Skin epidermis (tissue), 12 donors: ENCODE results near the gene OIT3.
A peak's percentile ranks its signal among the peaks of the same experiment; 100 is the strongest.

Experiments used
- H3K27ac ChIP-seq, 21 experiments: fragments of 200-600 bp; sonication (generic) in 11 of 21; one replicate each; pipeline ENCODE4 v1.5.0; 2020; ENCODE audit warnings: mild to moderate bottlenecking in 3 of 21, inconsistent platforms in 2 of 21, moderate library complexity in 2 of 21
- H3K4me3 ChIP-seq, 7 experiments: fragments of 200-600 bp; sonication (generic) in 2 of 7; one replicate each; pipeline ENCODE4 v1.5.0; 2020; ENCODE audit warnings: inconsistent platforms in 2 of 7, mild to moderate bottlenecking in 2 of 7, moderate library complexity in 1 of 7

OIT3 gene

GRCh38 chr10:72893136-72893798 is at the start of gene OIT3:
TSS of gene OIT3 (plus strand) at chr10:72893739. CDS start at chr10:72893799, 60 bp downstream.
- Histone ChIP-seq H3K27ac (no peak within 1 kb of the TSS), H3K4me3 (no peak within 1 kb of the TSS)

GRCh38 chr10:72846238-72846637 is 47.3 kb upstream of the OIT3 start:
- no peak overlapping the region for H3K4me3 ChIP-seq

GRCh38 chr10:72847681-72848080 is 45.9 kb upstream of the OIT3 start:
- H3K27ac ChIP-seq: no peak overlapping the region

More at GRCh38 chr10:72846238-72846637, 47.3 kb upstream of the OIT3 start:
- H3K27ac ChIP-seq: peak overlapping the region in 2 of 21 experiments; percentile 4 to 14

GRCh38 chr10:72850861-72851260 is 42.7 kb upstream of the OIT3 start:
- H3K4me3 ChIP-seq: no peak overlapping the region
- no peak overlapping the region for H3K27ac ChIP-seq

More at GRCh38 chr10:72847681-72848080, 45.9 kb upstream of the OIT3 start:
- H3K4me3 ChIP-seq: no peak overlapping the region

- Histone ChIP-seq H3K27ac (no peak overlapping the region), H3K4me3 (no peak overlapping the region)
Observed at GRCh38 chr10:72851509-72851908, 42.0 kb upstream of the OIT3 start.

- H3K27ac ChIP-seq: no peak overlapping the region
Observed at GRCh38 chr10:72852508-72852907, 41.0 kb upstream of the OIT3 start.

GRCh38 chr10:72855129-72855528 is 38.4 kb upstream of the OIT3 start:
- H3K4me3 ChIP-seq: no peak overlapping the region
- no peak overlapping the region for H3K27ac ChIP-seq

More at GRCh38 chr10:72852508-72852907, 41.0 kb upstream of the OIT3 start:
- no peak overlapping the region for H3K4me3 ChIP-seq

- H3K27ac ChIP-seq: no peak overlapping the region
- no peak overlapping the region for H3K4me3 ChIP-seq
Observed at GRCh38 chr10:72855790-72856189, 37.7 kb upstream of the OIT3 start.

GRCh38 chr10:72858067-72858466 is 35.5 kb upstream of the OIT3 start:
- Histone ChIP-seq H3K4me3 (no peak overlapping the region), H3K27ac (no peak overlapping the region)

GRCh38 chr10:72862957-72863356 is 30.6 kb upstream of the OIT3 start:
- Histone ChIP-seq H3K27ac (no peak overlapping the region), H3K4me3 (no peak overlapping the region)

GRCh38 chr10:72875250-72876055 is 18.1 kb upstream of the OIT3 start:
- no peak overlapping the region for H3K4me3 ChIP-seq
- no peak overlapping the region for H3K27ac ChIP-seq

- H3K4me3 ChIP-seq: no peak overlapping the region
- H3K27ac ChIP-seq: no peak overlapping the region
Observed at GRCh38 chr10:72879245-72879644, 14.3 kb upstream of the OIT3 start.

- no peak overlapping the region for H3K4me3 ChIP-seq
- H3K27ac ChIP-seq: no peak overlapping the region
Observed at GRCh38 chr10:72881291-72881690, 12.2 kb upstream of the OIT3 start.

- no peak overlapping the region for H3K4me3 ChIP-seq
Observed at GRCh38 chr10:72883861-72884260, 9.7 kb upstream of the OIT3 start.

GRCh38 chr10:72885953-72886352 is 7.6 kb upstream of the OIT3 start:
- H3K27ac ChIP-seq: peak overlapping the region in 3 of 21 experiments; percentile 52 to 74 (median 62)

More at GRCh38 chr10:72883861-72884260, 9.7 kb upstream of the OIT3 start:
- no peak overlapping the region for H3K27ac ChIP-seq

GRCh38 chr10:72886621-72887020 is 6.9 kb upstream of the OIT3 start:
- Histone ChIP-seq H3K27ac (peak overlapping the region in 9 of 21 experiments; percentile 13 to 74 (median 56)), H3K4me3 (peak overlapping the region in 1 of 7 experiments; percentile 16)

More at GRCh38 chr10:72885953-72886352, 7.6 kb upstream of the OIT3 start:
- H3K4me3 ChIP-seq: no peak overlapping the region

- peak overlapping the region in 1 of 7 experiments; percentile 16 for H3K4me3 ChIP-seq
Observed at GRCh38 chr10:72887043-72887442, 6.5 kb upstream of the OIT3 start.

GRCh38 chr10:72888151-72888638 is 5.3 kb upstream of the OIT3 start:
- Histone ChIP-seq H3K27ac (peak overlapping the region in 4 of 21 experiments; percentile 13 to 62 (median 31)), H3K4me3 (no peak overlapping the region)

More at GRCh38 chr10:72887043-72887442, 6.5 kb upstream of the OIT3 start:
- H3K27ac ChIP-seq: peak overlapping the region in 12 of 21 experiments; percentile 13 to 74 (median 50)

- Histone ChIP-seq H3K4me3 (no peak overlapping the region), H3K27ac (no peak overlapping the region)
Observed at GRCh38 chr10:72889391-72889831, 4.1 kb upstream of the OIT3 start.

- no peak overlapping the region for H3K4me3 ChIP-seq
- no peak overlapping the region for H3K27ac ChIP-seq
Observed at GRCh38 chr10:72890086-72890485, 3.5 kb upstream of the OIT3 start.
